Measurements from ENCODE around the gene BLOC1S1. TPM values are rescaled to one million over a fixed set of nuclear protein-coding genes. Genes with fewer than 3 reads are reported as not detected.

Gene BLOC1S1
- total and polyA plus RNA-seq, 10 of the 15 experiments (the other 5 are each of a cell fraction or from before 2014, with no cell fraction given), result 126 to 285 (median 166) TPM

GRCh38 chr12:55695349-55695748 lies 20.5 kb upstream of the BLOC1S1 start (continued):
- TF ChIP-seq SUPT20H (IDR thresholded peaks at IDR 0.05; ENCODE audit: borderline replicate concordance, control insufficient read depth, low read depth, low read length) (no peak), SIX5 (IDR thresholded peaks at IDR 0.05; ENCODE audit: low read depth, low read length, severe bottlenecking) (no peak), CHD4 (IDR thresholded peaks at IDR 0.05) (no peak), TBL1XR1 (IDR thresholded peaks at IDR 0.05; ENCODE audit: low read depth, low read length) (no peak), E2F4 (IDR thresholded peaks at IDR 0.05; ENCODE audit: low read depth, low read length) (no peak), PRDM15 (CRISPR knock-in tag; IDR thresholded peaks at IDR 0.05) (no peak), HSF1 (IDR thresholded peaks at IDR 0.05; ENCODE audit: low read depth, low read length) (no peak), BCL11A (IDR thresholded peaks at IDR 0.05; ENCODE audit: low read depth, low read length) (no peak)

Measured in GM12878 (cell line).